Measurements from ENCODE around the gene SBF2.

The SBF2 gene

GRCh38 chr11:10114593-10115404, 179.2 kb downstream of the SBF2 start:
- no peaks in the 10 kb centered on the region for H3K36me3 ChIP-seq
- H3K27ac ChIP-seq = no peak overlapping the region
- no peaks in the 10 kb centered on the region for H3K4me1 ChIP-seq (ENCODE audit: control insufficient read depth in 1 of 2, insufficient read depth in 1 of 2, low read depth in 1 of 2, low read length in 1 of 2)
- TF ChIP-seq CTCF (IDR thresholded peaks at IDR 0.05) = no peak
- H3K4me3 ChIP-seq (ENCODE audit: low read depth in 1 of 2, low read length in 1 of 2) = no peak overlapping the region
- no peaks in the 10 kb centered on the region for H3K9me3 ChIP-seq
- H3K27me3 ChIP-seq = no peaks in the 10 kb centered on the region

GRCh38 chr11:10113852-10114251, 180.2 kb downstream of the SBF2 start:
- H3K9me3 ChIP-seq = no peaks in the 10 kb centered on the region
- H3K27me3 ChIP-seq = no peaks in the 10 kb centered on the region
- no peak for TF ChIP-seq CTCF (IDR thresholded peaks at IDR 0.05)
- H3K36me3 ChIP-seq = no peaks in the 10 kb centered on the region
- H3K4me1 ChIP-seq (ENCODE audit: control insufficient read depth in 1 of 2, insufficient read depth in 1 of 2, low read depth in 1 of 2, low read length in 1 of 2) = no peaks in the 10 kb centered on the region
- no peak overlapping the region for H3K27ac ChIP-seq
- no peak overlapping the region for H3K4me3 ChIP-seq (ENCODE audit: low read depth in 1 of 2, low read length in 1 of 2)

GRCh38 chr11:10109806-10110205, 184.2 kb downstream of the SBF2 start:
- no peak overlapping the region for H3K4me3 ChIP-seq (ENCODE audit: low read depth in 1 of 2, low read length in 1 of 2)
- H3K27ac ChIP-seq = no peak overlapping the region

GRCh38 chr11:10108915-10109680, 184.9 kb downstream of the SBF2 start:
- Histone ChIP-seq H3K27me3 (no peaks in the 10 kb centered on the region), H3K27ac (no peak overlapping the region)

More at GRCh38 chr11:10109806-10110205, 184.2 kb downstream of the SBF2 start:
- no peak for TF ChIP-seq CTCF (IDR thresholded peaks at IDR 0.05)
- H3K9me3 ChIP-seq = no peaks in the 10 kb centered on the region
- H3K27me3 ChIP-seq = no peaks in the 10 kb centered on the region
- H3K36me3 ChIP-seq = no peaks in the 10 kb centered on the region
- no peaks in the 10 kb centered on the region for H3K4me1 ChIP-seq (ENCODE audit: control insufficient read depth in 1 of 2, insufficient read depth in 1 of 2, low read depth in 1 of 2, low read length in 1 of 2)

GRCh38 chr11:10107497-10107896, 186.5 kb downstream of the SBF2 start:
- no peaks in the 10 kb centered on the region for H3K36me3 ChIP-seq
- H3K27ac ChIP-seq = no peak overlapping the region
- no peaks in the 10 kb centered on the region for H3K4me1 ChIP-seq (ENCODE audit: control insufficient read depth in 1 of 2, insufficient read depth in 1 of 2, low read depth in 1 of 2, low read length in 1 of 2)
- no peaks in the 10 kb centered on the region for H3K9me3 ChIP-seq
- no peak for TF ChIP-seq CTCF (IDR thresholded peaks at IDR 0.05)
- H3K27me3 ChIP-seq = no peaks in the 10 kb centered on the region
- H3K4me3 ChIP-seq (ENCODE audit: low read depth in 1 of 2, low read length in 1 of 2) = no peak overlapping the region

More at GRCh38 chr11:10108915-10109680, 184.9 kb downstream of the SBF2 start:
- no peak overlapping the region for H3K4me3 ChIP-seq (ENCODE audit: low read depth in 1 of 2, low read length in 1 of 2)
- TF ChIP-seq CTCF (IDR thresholded peaks at IDR 0.05) = no peak
- no peaks in the 10 kb centered on the region for H3K36me3 ChIP-seq
- no peaks in the 10 kb centered on the region for H3K9me3 ChIP-seq
- H3K4me1 ChIP-seq (ENCODE audit: control insufficient read depth in 1 of 2, insufficient read depth in 1 of 2, low read depth in 1 of 2, low read length in 1 of 2) = no peaks in the 10 kb centered on the region
